ENCODE measurements around the gene TLE1. TPM values are rescaled to one million over a fixed set of nuclear protein-coding genes. Genes with fewer than 3 reads are reported as not detected.

The TLE1 gene
- total and polyA plus RNA-seq, 2 of the 4 experiments (the other 2 are of a cell fraction), result 36.0 to 51.0 TPM

GRCh38 chr9:81689343-81690175 is at the start of gene TLE1 (continued):
- TF ChIP-seq SMC3 (IDR thresholded peaks at IDR 0.05; ENCODE audit: low read depth, low read length) (no peak; the same call in none of the 2 replicates), MAFK (IDR thresholded peaks at IDR 0.05; ENCODE audit: low read depth, low read length) (no peak), MXI1 (IDR thresholded peaks at IDR 0.05; ENCODE audit: borderline replicate concordance, low read depth, low read length) (peak; percentile 66; the same call in 1 of the 2 replicates), CEBPB (IDR thresholded peaks at IDR 0.05; ENCODE audit: low read depth, low read length) (no peak), FOS (IDR thresholded peaks at IDR 0.05; ENCODE audit: low read depth, low read length) (0 out of 2 replicates have a peak, but pooled peaks have one; percentile 15), POLR2A (IDR thresholded peaks at IDR 0.05; ENCODE audit: low read depth, low read length) (peak; percentile 59)

Measured in IMR-90 (cell line).